PC-9 (cell line): ENCODE data around the gene HACE1. TPM values are rescaled to one million over a fixed set of nuclear protein-coding genes. Genes with fewer than 3 reads are reported as not detected.
"Not testable (repeated sequence)": the region's sequence is repeated elsewhere in the genome, so short reads cannot be mapped to it uniquely, and the experiment has no call there.

Experiments used
- BruUV-seq: library from RNA; stranded (reverse); fragments of 400-500 nt; replicated peaks from 2 replicates; lab custom pipeline; 2021; lab: Mats Ljungman, UMichigan
- CTCF ChIA-PET: fragments of 300-600 bp; sonication (Branson Sonifier 250); formaldehyde crosslinking; loops from one replicate; lab custom pipeline; 2022; ENCODE audit warnings: antibody characterized with exemption; lab: Charles Lee
- POLR2A ChIA-PET: fragments of 300-600 bp; sonication (Branson Sonifier 250); formaldehyde crosslinking; loops from one replicate; lab custom pipeline; 2022; ENCODE audit warnings: antibody characterized with exemption; ENCODE audit not compliant: unreplicated experiment; lab: Charles Lee
- DNase-seq, 2 experiments: peaks; one replicate each; pipeline versions ENCODE4 v3.0.0 to v3.0.0-alpha.2; 2015 to 2022; ENCODE audit warnings: mixed read lengths in 1 of 2
- H2AFZ ChIP-seq: fragments of 200-600 bp; sonication (generic); 2 replicates; pipeline ENCODE4 v1.8.1; 2017; ENCODE audit warnings: antibody characterized with exemption
- H3F3A ChIP-seq: fragments of 200-600 bp; sonication (generic); 2 replicates; pipeline ENCODE4 v1.8.1; 2017; ENCODE audit warnings: antibody characterized with exemption, mild to moderate bottlenecking, low read depth; ENCODE audit not compliant: insufficient read depth
- H3K27ac ChIP-seq: fragments of 200-600 bp; sonication (generic); 2 replicates; pipeline ENCODE4 v1.6.1; 2016; ENCODE audit warnings: mixed run types
- H3K27me3 ChIP-seq: fragments of 200-600 bp; sonication (generic); 2 replicates; pipeline ENCODE4 v1.6.1; 2016; ENCODE audit warnings: low read depth, mixed run types; ENCODE audit not compliant: insufficient read depth
- H3K36me3 ChIP-seq: fragments of 200-600 bp; sonication (generic); 2 replicates; pipeline ENCODE4 v1.6.1; 2016; ENCODE audit warnings: low read depth, mixed run types
- H3K4me1 ChIP-seq: fragments of 200-600 bp; sonication (generic); replicated peaks from 2 replicates; pipeline ENCODE4 v1.6.1; 2016; ENCODE audit warnings: mixed run types; ENCODE audit not compliant: insufficient read depth
- H3K4me2 ChIP-seq: fragments of 200-600 bp; sonication (generic); 2 replicates; pipeline ENCODE4 v1.6.1; 2017; ENCODE audit warnings: mixed run types
- H3K4me3 ChIP-seq: fragments of 200-600 bp; sonication (generic); 2 replicates; pipeline ENCODE4 v1.6.1; 2016; ENCODE audit warnings: mixed run types
- H3K79me2 ChIP-seq: fragments of 200-600 bp; sonication (generic); 2 replicates; pipeline ENCODE4 v1.6.1; 2017; ENCODE audit warnings: low read depth, mixed run types
- H3K9me2 ChIP-seq: fragments of 200-600 bp; sonication (generic); 2 replicates; pipeline ENCODE4 v1.8.1; 2017; ENCODE audit warnings: mild to moderate bottlenecking; ENCODE audit not compliant: insufficient read depth
- H3K9me3 ChIP-seq: fragments of 200-600 bp; sonication (generic); 2 replicates; pipeline ENCODE4 v1.8.1; 2016; ENCODE audit warnings: low read depth; ENCODE audit not compliant: insufficient read depth
- H4K20me1 ChIP-seq: fragments of 200-600 bp; sonication (generic); 2 replicates; pipeline ENCODE4 v1.8.1; 2017; ENCODE audit not compliant: insufficient read depth
- CTCF ChIP-seq: fragments of 200-600 bp; sonication (generic); conservative IDR thresholded peaks from 2 replicates; pipeline ENCODE4 v1.6.1; 2017; ENCODE audit warnings: mixed run types, antibody characterized with exemption, mild to moderate bottlenecking, moderate library complexity
- EZH2 ChIP-seq: fragments of 200-600 bp; sonication (generic); IDR thresholded peaks from 2 replicates; pipeline ENCODE4 v1.8.0; 2017; ENCODE audit warnings: antibody characterized with exemption, low read depth
- intact Hi-C: fragments of 100-400 bp; cut with micrococcal nuclease; formaldehyde crosslinking; loops from one replicate; pipeline ENCODE4 v1.10.0; 2022; ENCODE audit not compliant: unreplicated experiment
- total RNA-seq: library from RNA; stranded (reverse); gene quantifications from 2 replicates; pipeline ENCODE4 v1.2.3, GENCODE V29; 2021

HACE1 gene
- total RNA-seq, 1 experiment from 2014 or later: 12.4 TPM

GRCh38 chr6:104754788-104755409 is 104.8 kb downstream of the HACE1 start:
- no peak overlapping the region for H3K4me2 ChIP-seq
- H3K4me1 ChIP-seq: no peaks in the 10 kb centered on the region
- CTCF ChIA-PET: no interaction called here
- no peaks in the 10 kb centered on the region for H3K9me3 ChIP-seq
- POLR2A ChIA-PET: no interaction called here
- no peaks in the 10 kb centered on the region for H3F3A ChIP-seq
- H3K79me2 ChIP-seq: no peaks in the 10 kb centered on the region
- H4K20me1 ChIP-seq: no peaks in the 10 kb centered on the region
- TF ChIP-seq EZH2 (no peak), CTCF (no peak)
- no peaks in the 10 kb centered on the region for H3K9me2 ChIP-seq
- DNase-seq: no peak
- H3K4me3 ChIP-seq: no peak overlapping the region
- no peaks in the 10 kb centered on the region for H3K36me3 ChIP-seq
- H3K27ac ChIP-seq: no peak overlapping the region
- BruUV-seq: no TSS peak
- H3K27me3 ChIP-seq: no peaks in the 10 kb centered on the region
- no peak overlapping the region for H2AFZ ChIP-seq
- intact Hi-C loops: no loop called here

GRCh38 chr6:104753251-104753650 is 106.5 kb downstream of the HACE1 start:
- no peaks in the 10 kb centered on the region for H3K9me2 ChIP-seq
- no peaks in the 10 kb centered on the region for H4K20me1 ChIP-seq
- no peaks in the 10 kb centered on the region; the same call in 1 of the 2 replicates for H3F3A ChIP-seq
- ChIA-PET POLR2A (no interaction called here), CTCF (interaction anchor here (0.7 kb wide), 1 partner anchor 316 kb away, joined by 3 read pairs; no protein-coding TSS in a partner anchor)
- H3K27me3 ChIP-seq: no peaks in the 10 kb centered on the region
- no peaks in the 10 kb centered on the region for H3K4me1 ChIP-seq
- H3K4me2 ChIP-seq: no peak overlapping the region
- DNase-seq: no peak
- no peaks in the 10 kb centered on the region for H3K79me2 ChIP-seq
- no TSS peak for BruUV-seq
- H2AFZ ChIP-seq: no peak overlapping the region
- H3K36me3 ChIP-seq: no peaks in the 10 kb centered on the region
- no peak for TF ChIP-seq EZH2
- TF ChIP-seq CTCF: no peak
- intact Hi-C loops: no loop called here
- no peaks in the 10 kb centered on the region for H3K9me3 ChIP-seq
- no peak overlapping the region for H3K4me3 ChIP-seq
- no peak overlapping the region for H3K27ac ChIP-seq

- Histone ChIP-seq H3F3A (no peaks in the 10 kb centered on the region; the same call in 1 of the 2 replicates), H3K9me3 (no peaks in the 10 kb centered on the region), H3K27ac (no peak overlapping the region), H3K79me2 (no peaks in the 10 kb centered on the region), H3K4me1 (no peaks in the 10 kb centered on the region), H3K4me2 (no peak overlapping the region), H3K27me3 (no peaks in the 10 kb centered on the region), H4K20me1 (no peaks in the 10 kb centered on the region), H3K36me3 (no peaks in the 10 kb centered on the region), H3K4me3 (no peak overlapping the region), H2AFZ (no peak overlapping the region), H3K9me2 (no peaks in the 10 kb centered on the region)
- ChIA-PET CTCF (no interaction called here), POLR2A (interaction anchor here (0.6 kb wide), 1 partner anchor 426 kb away, joined by 3 read pairs; no protein-coding TSS in a partner anchor)
- no peak for TF ChIP-seq CTCF
- TF ChIP-seq EZH2: no peak
- BruUV-seq: no TSS peak
- no peak for DNase-seq
- intact Hi-C loops: no loop called here
Measured at GRCh38 chr6:104750449-104750848, 109.3 kb downstream of the HACE1 start.

- H3K27me3 ChIP-seq, H3K4me1 ChIP-seq, H3K9me3 ChIP-seq, H2AFZ ChIP-seq, intact Hi-C loops, H3K4me3 ChIP-seq, H4K20me1 ChIP-seq, BruUV-seq, H3K4me2 ChIP-seq, H3K9me2 ChIP-seq, H3K27ac ChIP-seq, CTCF ChIA-PET, DNase-seq, H3K79me2 ChIP-seq, POLR2A ChIA-PET, H3K36me3 ChIP-seq, H3F3A ChIP-seq: not testable (repeated sequence)
Measured at GRCh38 chr6:104739124-104739523, 120.6 kb downstream of the HACE1 start.

GRCh38 chr6:104737567-104737966 is 122.2 kb downstream of the HACE1 start:
- DNase-seq, H3F3A ChIP-seq, H4K20me1 ChIP-seq, H3K4me2 ChIP-seq, intact Hi-C loops, H3K9me2 ChIP-seq, POLR2A ChIA-PET, H3K79me2 ChIP-seq, H3K4me3 ChIP-seq, H3K27me3 ChIP-seq, BruUV-seq, H3K36me3 ChIP-seq, H3K4me1 ChIP-seq, CTCF ChIA-PET, H2AFZ ChIP-seq, H3K27ac ChIP-seq, H3K9me3 ChIP-seq: not testable (repeated sequence)
